Nephron (organoid): ENCODE results near the gene RBPJL.

Source experiments
- H3K27ac Mint-ChIP-seq, 3 experiments: 2 replicates each; pipeline ENCODE4 v1.8.0; 2020; ENCODE audit warnings: mixed read lengths in 3 of 3, mild to moderate bottlenecking in 2 of 3, moderate library complexity in 1 of 3
- H3K27me3 Mint-ChIP-seq: 2 replicates; pipeline ENCODE4 v1.8.0; 2021; ENCODE audit warnings: low read depth, mild to moderate bottlenecking, moderate library complexity, mixed read lengths
- H3K36me3 Mint-ChIP-seq: 2 replicates; pipeline ENCODE4 v1.8.0; 2020; ENCODE audit warnings: low read depth, mixed read lengths
- H3K4me1 Mint-ChIP-seq: 2 replicates; pipeline ENCODE4 v1.8.0; 2020; ENCODE audit warnings: mixed read lengths
- H3K4me3 Mint-ChIP-seq, 3 experiments: 2 replicates each; pipeline ENCODE4 v1.8.0; 2020; ENCODE audit warnings: mild to moderate bottlenecking in 3 of 3, mixed read lengths in 3 of 3, moderate library complexity in 2 of 3
- H3K9me3 Mint-ChIP-seq: 2 replicates; pipeline ENCODE4 v1.8.0; 2020; ENCODE audit warnings: mixed read lengths
- CTCF ChIP-seq, 3 experiments: fragments of 200-600 bp; sonication (generic); IDR thresholded peaks; one replicate each; pipeline ENCODE4 v1.5.0; 2021; ENCODE audit warnings: antibody characterized with exemption in 3 of 3; ENCODE audit not compliant: unreplicated experiment in 3 of 3

RBPJL gene

GRCh38 chr20:45309075-45309474 lies 2.4 kb downstream of the RBPJL start:
- no peak for TF ChIP-seq CTCF (IDR thresholded peaks at IDR 0.05; ENCODE audit: unreplicated experiment in 3 of 3)
- H3K36me3 Mint-ChIP-seq, result no peaks in the 10 kb centered on the region

GRCh38 chr20:45311589-45312211 lies 5.1 kb downstream of the RBPJL start:
- H3K4me1 Mint-ChIP-seq, result no peaks in the 10 kb centered on the region
- peaks cover 43% of the 10 kb centered on the region for H3K27me3 Mint-ChIP-seq
- no peak overlapping the region for H3K4me3 Mint-ChIP-seq
- H3K27ac Mint-ChIP-seq, result no peak overlapping the region
- no peaks in the 10 kb centered on the region for H3K9me3 Mint-ChIP-seq
- peak; percentile 67 to 79 (median 76) for TF ChIP-seq CTCF (IDR thresholded peaks at IDR 0.05; ENCODE audit: unreplicated experiment in 3 of 3)
- no peaks in the 10 kb centered on the region for H3K36me3 Mint-ChIP-seq

More at GRCh38 chr20:45309075-45309474, 2.4 kb downstream of the RBPJL start:
- Mint-ChIP-seq H3K4me3 (no peak overlapping the region), H3K9me3 (no peaks in the 10 kb centered on the region), H3K4me1 (no peaks in the 10 kb centered on the region), H3K27me3 (peaks cover 53% of the 10 kb centered on the region), H3K27ac (no peak overlapping the region)

GRCh38 chr20:45312241-45312640 lies 5.6 kb downstream of the RBPJL start:
- H3K27ac Mint-ChIP-seq, result no peak overlapping the region
- peaks cover 40% of the 10 kb centered on the region for H3K27me3 Mint-ChIP-seq
- no peaks in the 10 kb centered on the region for H3K4me1 Mint-ChIP-seq
- TF ChIP-seq CTCF (IDR thresholded peaks at IDR 0.05; ENCODE audit: unreplicated experiment in 3 of 3), result no peak
- no peaks in the 10 kb centered on the region for H3K36me3 Mint-ChIP-seq
- no peaks in the 10 kb centered on the region for H3K9me3 Mint-ChIP-seq
- H3K4me3 Mint-ChIP-seq, result no peak overlapping the region

- Mint-ChIP-seq H3K9me3 (no peaks in the 10 kb centered on the region), H3K4me1 (no peaks in the 10 kb centered on the region), H3K36me3 (no peaks in the 10 kb centered on the region), H3K4me3 (no peak overlapping the region), H3K27me3 (peaks cover 32% of the 10 kb centered on the region), H3K27ac (no peak overlapping the region)
- TF ChIP-seq CTCF (IDR thresholded peaks at IDR 0.05; ENCODE audit: unreplicated experiment in 3 of 3), result no peak
These were observed 6.5 kb downstream of the RBPJL start for GRCh38 chr20:45313065-45313695.

- Mint-ChIP-seq H3K36me3 (no peaks in the 10 kb centered on the region), H3K27me3 (peaks cover 29% of the 10 kb centered on the region), H3K4me1 (no peaks in the 10 kb centered on the region), H3K4me3 (no peak overlapping the region), H3K27ac (no peak overlapping the region), H3K9me3 (no peaks in the 10 kb centered on the region)
- TF ChIP-seq CTCF (IDR thresholded peaks at IDR 0.05; ENCODE audit: unreplicated experiment in 3 of 3), result no peak
These were observed 7.3 kb downstream of the RBPJL start for GRCh38 chr20:45313943-45314342.

GRCh38 chr20:45315672-45316071 lies 9.0 kb downstream of the RBPJL start:
- no peak overlapping the region for H3K4me3 Mint-ChIP-seq
- H3K4me1 Mint-ChIP-seq, result no peaks in the 10 kb centered on the region
- no peaks in the 10 kb centered on the region for H3K36me3 Mint-ChIP-seq
- H3K9me3 Mint-ChIP-seq, result no peaks in the 10 kb centered on the region
- no peak overlapping the region for H3K27ac Mint-ChIP-seq
- H3K27me3 Mint-ChIP-seq, result peaks cover 21% of the 10 kb centered on the region
- no peak for TF ChIP-seq CTCF (IDR thresholded peaks at IDR 0.05; ENCODE audit: unreplicated experiment in 3 of 3)
